Peyer's patch (tissue), 4 donors: ENCODE data around the gene RIC3. TPM values are rescaled to one million over a fixed set of nuclear protein-coding genes. Genes with fewer than 3 reads are reported as not detected.
A peak's percentile ranks its signal among the peaks of the same experiment; 100 is the strongest.

ENCODE experiments used
- DNase-seq, 3 donors: peaks; one replicate each; pipeline ENCODE4 v3.0.0-alpha.2; 2017 to 2019
- H3K27ac ChIP-seq, 4 donors: fragments of 200-600 bp; sonication (generic); one replicate each; pipeline ENCODE4 v1.5.1; 2016 to 2019
- H3K27me3 ChIP-seq, 2 donors: fragments of 200-600 bp; sonication (generic); one replicate each; pipeline ENCODE4 v1.5.1; 2019
- H3K36me3 ChIP-seq, 3 donors: fragments of 200-600 bp; sonication (generic); one replicate each; pipeline ENCODE4 v1.5.1; 2016 to 2019
- H3K4me1 ChIP-seq, 4 donors: fragments of 200-600 bp; sonication (generic); one replicate each; pipeline ENCODE4 v1.5.1; 2016 to 2019
- H3K4me3 ChIP-seq, 4 donors: fragments of 200-600 bp; sonication (generic); 1 replicate in 3 of 4; 2 replicates in 1 of 4; pipeline ENCODE4 v1.5.1; 2016 to 2019; ENCODE audit warnings: mild to moderate bottlenecking in 1 of 4
- H3K9me3 ChIP-seq, 4 donors: fragments of 200-600 bp; sonication (generic); one replicate each; pipeline ENCODE4 v1.5.1; 2016 to 2019; ENCODE audit warnings: mild to moderate bottlenecking in 1 of 4
- CTCF ChIP-seq, 6 experiments: fragments of 450-650 bp in 4 of 6; fragments of 200-600 bp in 2 of 6; sonication (generic) in 1 of 6; IDR thresholded peaks; one replicate each; pipeline ENCODE4 v1.5.1; 2017 to 2019; ENCODE audit warnings: antibody characterized with exemption in 6 of 6, mild to moderate bottlenecking in 3 of 6, moderate library complexity in 1 of 6
- POLR2A ChIP-seq, 2 donors: fragments of 450-650 bp; IDR thresholded peaks; one replicate each; pipeline ENCODE4 v1.5.1; 2017; ENCODE audit warnings: antibody characterized with exemption in 2 of 2, mild to moderate bottlenecking in 2 of 2, moderate library complexity in 2 of 2
- total RNA-seq, 4 donors: library from RNA; depleted of rRNA; stranded (reverse); fragments of >200 nt; gene quantifications; one replicate each; pipeline ENCODE4 v1.1.0, GENCODE V29; 2016

Gene RIC3
- total RNA-seq = 10 to 100 TPM in 1 of 4 donors, 1 to 10 TPM in 3; 2.8 to 26.4 (median 4.9) TPM

- no peaks in the 10 kb centered on the region for H3K9me3 ChIP-seq
- DNase-seq = peak; percentile 48 to 63 (median 56)
- H3K27ac ChIP-seq = peak within 1 kb of the TSS in 2 of 4 donors; percentile 18 to 57
- peak within 1 kb of the TSS; percentile 53 to 63 (median 56) for H3K4me3 ChIP-seq
- H3K36me3 ChIP-seq = no peaks in the 10 kb centered on the region
- TF ChIP-seq POLR2A (IDR thresholded peaks at IDR 0.05) (no peak), CTCF (IDR thresholded peaks at IDR 0.05) (no peak)
- H3K27me3 ChIP-seq = peaks cover 0 to 3% of the 10 kb centered on the region in 2 donors
- H3K4me1 ChIP-seq = no peaks in the 10 kb centered on the region
Measured at GRCh38 chr11:8168485-8169257, at the start of gene RIC3. Gene RIC3, minus strand, starts transcription at chr11:8169025. Its CDS starts 36 bp downstream, at chr11:8168989.

- Histone ChIP-seq H3K4me1 (no peaks in the 10 kb centered on the region), H3K4me3 (no peak overlapping the region), H3K9me3 (no peaks in the 10 kb centered on the region), H3K27me3 (no peaks in the 10 kb centered on the region), H3K36me3 (no peaks in the 10 kb centered on the region), H3K27ac (no peak overlapping the region)
- TF ChIP-seq CTCF (IDR thresholded peaks at IDR 0.05) = no peak
- no peak for TF ChIP-seq POLR2A (IDR thresholded peaks at IDR 0.05)
- DNase-seq = peak in 1 of 3 donors; percentile 26
Measured at GRCh38 chr11:8218409-8218808, 49.6 kb upstream of the RIC3 start.

- no peaks in the 10 kb centered on the region for H3K36me3 ChIP-seq
- H3K9me3 ChIP-seq = no peaks in the 10 kb centered on the region
- DNase-seq = no peak
- no peak overlapping the region for H3K4me3 ChIP-seq
- TF ChIP-seq POLR2A (IDR thresholded peaks at IDR 0.05) = no peak
- TF ChIP-seq CTCF (IDR thresholded peaks at IDR 0.05) = no peak
- no peak overlapping the region for H3K27ac ChIP-seq
- H3K27me3 ChIP-seq = no peaks in the 10 kb centered on the region
- no peaks in the 10 kb centered on the region for H3K4me1 ChIP-seq
Measured at GRCh38 chr11:8217926-8218325, 49.1 kb upstream of the RIC3 start.

- no peaks in the 10 kb centered on the region for H3K4me1 ChIP-seq
- H3K27ac ChIP-seq = no peak overlapping the region
- no peak overlapping the region for H3K4me3 ChIP-seq
- no peaks in the 10 kb centered on the region for H3K36me3 ChIP-seq
- DNase-seq = no peak
- H3K27me3 ChIP-seq = no peaks in the 10 kb centered on the region
- TF ChIP-seq POLR2A (IDR thresholded peaks at IDR 0.05) (no peak), CTCF (IDR thresholded peaks at IDR 0.05) (no peak)
- no peaks in the 10 kb centered on the region for H3K9me3 ChIP-seq
Measured at GRCh38 chr11:8217136-8217535, 48.3 kb upstream of the RIC3 start.

- H3K27ac ChIP-seq = no peak overlapping the region
- H3K27me3 ChIP-seq = no peaks in the 10 kb centered on the region
- DNase-seq = no peak
- H3K9me3 ChIP-seq = no peaks in the 10 kb centered on the region
- H3K36me3 ChIP-seq = no peaks in the 10 kb centered on the region
- TF ChIP-seq CTCF (IDR thresholded peaks at IDR 0.05) (no peak), POLR2A (IDR thresholded peaks at IDR 0.05) (no peak)
- no peaks in the 10 kb centered on the region for H3K4me1 ChIP-seq
- H3K4me3 ChIP-seq = no peak overlapping the region
Measured at GRCh38 chr11:8213376-8213775, 44.6 kb upstream of the RIC3 start.
